IMR-90 (cell line): Measurements from ENCODE around the gene VPS52. TPM values are rescaled to one million over a fixed set of nuclear protein-coding genes. Genes with fewer than 3 reads are reported as not detected.

Experiments used
- ATAC-seq: fragments of 200-7000 bp; cut with Tn5 transposase; 2 replicates; pipeline ENCODE4 v1.9.1; 2020; ENCODE audit warnings: low read depth, mild to moderate bottlenecking, moderate library complexity
- BruUV-seq: library from RNA; stranded (reverse); fragments of 400-500 nt; replicated peaks from 2 replicates; lab custom pipeline; 2021; lab: Mats Ljungman, UMichigan
- CTCF ChIA-PET: fragments of 300-600 bp; formaldehyde crosslinking; extraction: SDS; loops from one replicate; lab custom pipeline; 2021; ENCODE audit warnings: antibody characterized with exemption; lab: Yijun Ruan, JAX
- POLR2A ChIA-PET: fragments of 300-600 bp; sonication (Branson Sonifier 250); formaldehyde crosslinking; loops from one replicate; lab custom pipeline; 2022; ENCODE audit warnings: antibody characterized with exemption; ENCODE audit not compliant: unreplicated experiment; lab: Charles Lee
- DNase-seq: peaks from one replicate; pipeline ENCODE4 v3.0.0; 2013
- H2AFZ ChIP-seq: replicated peaks from 2 replicates; pipeline ENCODE3; 2013; ENCODE audit warnings: low read length, mild to moderate bottlenecking; ENCODE audit not compliant: poor library complexity
- H2AK5ac ChIP-seq: 2 replicates; pipeline ENCODE4 v1.6.1; 2013; ENCODE audit warnings: low read depth, low read length, inconsistent platforms
- H2AK9ac ChIP-seq: replicated peaks from 2 replicates; pipeline ENCODE3; 2013; ENCODE audit warnings: mild to moderate bottlenecking, low read depth, low read length, moderate library complexity; ENCODE audit not compliant: poor library complexity
- H2BK120ac ChIP-seq: 2 replicates; pipeline ENCODE4 v1.6.1; 2013; ENCODE audit warnings: low read depth, low read length, inconsistent platforms
- H2BK15ac ChIP-seq: 3 replicates; pipeline ENCODE4 v1.6.1; 2013; ENCODE audit warnings: low read depth, low read length, inconsistent platforms
- H2BK20ac ChIP-seq: 2 replicates; pipeline ENCODE4 v1.6.1; 2013; ENCODE audit warnings: low read depth, mild to moderate bottlenecking, inconsistent platforms, low read length, moderate library complexity
- H2BK5ac ChIP-seq: 2 replicates; pipeline ENCODE4 v1.6.1; 2013; ENCODE audit warnings: mild to moderate bottlenecking, low read depth, low read length, inconsistent platforms; ENCODE audit not compliant: poor library complexity, severe bottlenecking
- H3K14ac ChIP-seq: replicated peaks from 2 replicates; pipeline ENCODE4 v1.6.1; 2013; ENCODE audit warnings: low read depth, low read length, inconsistent platforms
- H3K18ac ChIP-seq: 2 replicates; pipeline ENCODE4 v1.6.1; 2013; ENCODE audit warnings: low read depth, low read length, control low read depth
- H3K23ac ChIP-seq: 2 replicates; pipeline ENCODE4 v1.6.1; 2013; ENCODE audit warnings: low read depth, low read length, inconsistent platforms
- H3K27ac ChIP-seq: 2 replicates; pipeline ENCODE4 v1.5.1; 2013; ENCODE audit warnings: mild to moderate bottlenecking, control low read depth, low read length; ENCODE audit not compliant: insufficient read depth
- H3K27me3 ChIP-seq: 2 replicates; pipeline ENCODE4 v1.6.1; 2013; ENCODE audit warnings: low read length; ENCODE audit not compliant: control insufficient read depth, insufficient read depth
- H3K36me3 ChIP-seq: 2 replicates; pipeline ENCODE4 v1.6.1; 2013; ENCODE audit warnings: low read length, mixed read lengths; ENCODE audit not compliant: control insufficient read depth, insufficient read depth
- H3K4ac ChIP-seq: 2 replicates; pipeline ENCODE4 v1.6.1; 2013; ENCODE audit warnings: low read depth, low read length, inconsistent platforms
- H3K4me1 ChIP-seq: 2 replicates; pipeline ENCODE4 v1.6.1; 2013; ENCODE audit warnings: low read length, mixed read lengths; ENCODE audit not compliant: control insufficient read depth, insufficient read depth
- H3K4me2 ChIP-seq: 2 replicates; pipeline ENCODE4 v1.6.1; 2013; ENCODE audit warnings: low read depth, mild to moderate bottlenecking, control low read depth, low read length, moderate library complexity
- H3K4me3 ChIP-seq: 2 replicates; pipeline ENCODE4 v1.5.1; 2013; ENCODE audit warnings: low read depth, mild to moderate bottlenecking, control low read depth, low read length, moderate library complexity; ENCODE audit not compliant: insufficient read depth
- H3K56ac ChIP-seq: 2 replicates; pipeline ENCODE4 v1.6.1; 2013; ENCODE audit warnings: low read length, inconsistent platforms; ENCODE audit not compliant: insufficient read depth; ENCODE audit errors: extremely low read depth
- H3K79me1 ChIP-seq, 2 experiments: 2 replicates each; pipeline ENCODE4 v1.6.1; 2013; ENCODE audit warnings: low read length in 2 of 2, inconsistent platforms in 1 of 2, low read depth in 1 of 2
- H3K9ac ChIP-seq: 2 replicates; pipeline ENCODE4 v1.6.1; 2013; ENCODE audit warnings: low read depth, low read length, control low read depth
- H3K9me1 ChIP-seq: 2 replicates; pipeline ENCODE4 v1.6.1; 2013; ENCODE audit warnings: low read length, inconsistent platforms; ENCODE audit not compliant: insufficient read depth
- H3K9me3 ChIP-seq: 2 replicates; pipeline ENCODE4 v1.6.1; 2013; ENCODE audit warnings: low read length; ENCODE audit not compliant: control insufficient read depth, insufficient read depth
- H4K20me1 ChIP-seq: 2 replicates; pipeline ENCODE4 v1.6.1; 2013; ENCODE audit warnings: low read length, inconsistent platforms; ENCODE audit not compliant: insufficient read depth
- H4K5ac ChIP-seq: 2 replicates; pipeline ENCODE4 v1.6.1; 2013; ENCODE audit warnings: mild to moderate bottlenecking, low read depth, low read length, control low read depth
- H4K8ac ChIP-seq, 2 experiments: 2 replicates each; pipeline ENCODE4 v1.6.1; 2013; ENCODE audit warnings: low read depth in 2 of 2, low read length in 2 of 2, control low read depth in 1 of 2, inconsistent platforms in 1 of 2
- H4K91ac ChIP-seq: 2 replicates; pipeline ENCODE4 v1.6.1; 2013; ENCODE audit warnings: low read depth, low read length, inconsistent platforms; ENCODE audit not compliant: insufficient read depth
- WGBS, 2 experiments: methylation state at CpG; one replicate each; pipeline versions ENCODE4 v1.1.5 to v1.1.7; 2013; ENCODE audit warnings: missing lambda C conversion rate in 2 of 2; ENCODE audit not compliant: insufficient read length in 1 of 2; ENCODE audit errors: extremely low coverage in 2 of 2; 5-methylcytosine and 5-hydroxymethylcytosine counted together
- dilution Hi-C: fragments of 300-500 bp; cut with HindIII; formaldehyde crosslinking; loops from one replicate; pipeline ENCODE4 v1.14.3; 2018; ENCODE audit warnings: low sequenced_read_pairs; ENCODE audit not compliant: unreplicated experiment
- in situ Hi-C: fragments of 300-500 bp; cut with MboI; formaldehyde crosslinking; loops from 3 replicates; pipeline ENCODE4 v1.14.3; 2019; ENCODE audit warnings: low sequenced_read_pairs, inconsistent platforms, mixed read lengths
- intact Hi-C: fragments of 100-400 bp; cut with micrococcal nuclease; formaldehyde crosslinking; loops from 2 replicates; pipeline ENCODE4 v1.10.0; 2022
- polyA plus RNA-seq, 3 experiments: library from polyadenylated mRNA; depleted of rRNA; stranded (reverse); fragments of >200 nt; gene quantifications; 2 replicates each; pipeline ENCODE4 v1.2.3, GENCODE V29; 2012; ENCODE audit warnings: low replicate concordance in 1 of 3
- total RNA-seq: library from RNA; depleted of rRNA; stranded (reverse); fragments of >200 nt; gene quantifications from 2 replicates; pipeline ENCODE4 v1.2.3, GENCODE V29; 2012
- TF ChIP-seq, protein P1 (sequence below): fragments of 150-350 bp; IDR thresholded peaks from 2 replicates; pipeline ENCODE4 v1.6.1; 2017; ENCODE audit warnings: mild to moderate bottlenecking, antibody characterized with exemption, low read length, low read depth

VPS52 gene
- total and polyA plus RNA-seq, 2 of the 4 experiments (the other 2 are of a cell fraction) = 29.8 to 54.6 TPM

DNA sequence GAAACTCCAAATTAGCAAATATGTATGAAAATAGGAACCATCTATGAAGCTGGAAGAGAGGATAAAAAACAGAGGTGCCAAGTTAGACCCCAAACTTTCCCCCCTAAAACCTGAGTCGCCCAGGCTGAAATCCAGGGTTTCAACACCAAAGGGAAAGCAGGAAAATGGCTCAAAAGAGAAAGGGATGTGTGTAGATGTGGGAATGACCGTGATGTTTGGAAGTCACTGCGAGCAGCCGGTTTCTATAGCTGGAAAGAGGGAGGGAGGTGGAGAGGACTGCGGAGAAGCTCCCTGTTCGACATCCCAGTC is 58.9 kb downstream of the VPS52 start:
- Histone ChIP-seq H3K4me3 (peak overlapping the region; percentile 59), H2BK20ac (no peak overlapping the region), H3K56ac (no peak overlapping the region), H3K23ac (peak overlapping the region; percentile 70), H3K9me3 (no peaks in the 10 kb centered on the region), H3K4me2 (peak overlapping the region; percentile 94), H3K27me3 (peaks cover 14% of the 10 kb centered on the region), H2AFZ (peak overlapping the region; percentile 92), H2BK5ac (no peak overlapping the region), H3K9ac (peak overlapping the region; percentile 72), H3K36me3 (peaks cover 20% of the 10 kb centered on the region), H2BK120ac (no peak overlapping the region), H3K9me1 (no peaks in the 10 kb centered on the region), H2AK5ac (0 out of 2 replicates have a peak overlapping the region, but pooled peaks have one; percentile 17), H4K20me1 (no peaks in the 10 kb centered on the region), H3K18ac (no peak overlapping the region), H4K8ac (peak overlapping the region in 1 of 2 experiments; percentile 70; a peak in 3 of 4 replicates), H3K14ac (peak overlapping the region; percentile 78), H3K79me1 (peaks cover 7 to 22% of the 10 kb centered on the region in 2 experiments), H2AK9ac (peak overlapping the region; percentile 89), H3K4me1 (peaks cover 2% of the 10 kb centered on the region; the same call in 1 of the 2 replicates), H4K5ac (no peak overlapping the region), H3K4ac (peak overlapping the region; percentile 59), H4K91ac (no peak overlapping the region; the same call in 1 of the 2 replicates), H2BK15ac (no peak overlapping the region), H3K27ac (no peak overlapping the region; the same call in 1 of the 2 replicates)
- DNase-seq (no peak), ATAC-seq (no peak)
- 0% methylated on average over 2 of the region's 6 CpGs; no CpG with 5 or more reads in 1 of the 2 experiments for WGBS, 2 experiments
- TF ChIP-seq, protein P1, sequence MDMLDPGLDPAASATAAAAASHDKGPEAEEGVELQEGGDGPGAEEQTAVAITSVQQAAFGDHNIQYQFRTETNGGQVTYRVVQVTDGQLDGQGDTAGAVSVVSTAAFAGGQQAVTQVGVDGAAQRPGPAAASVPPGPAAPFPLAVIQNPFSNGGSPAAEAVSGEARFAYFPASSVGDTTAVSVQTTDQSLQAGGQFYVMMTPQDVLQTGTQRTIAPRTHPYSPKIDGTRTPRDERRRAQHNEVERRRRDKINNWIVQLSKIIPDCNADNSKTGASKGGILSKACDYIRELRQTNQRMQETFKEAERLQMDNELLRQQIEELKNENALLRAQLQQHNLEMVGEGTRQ = no peak
- no TSS peak for BruUV-seq
- POLR2A ChIA-PET = interaction anchor here (0.6 kb wide), 1 partner anchor 105 kb away, joined by 7 read pairs; no protein-coding TSS in a partner anchor
- dilution Hi-C loops = no loop called here
- intact Hi-C loops = no loop called here
- in situ Hi-C loops = no loop called here
- CTCF ChIA-PET = interaction anchor here (0.6 kb wide), 1 partner anchor 183 kb away, joined by 3 read pairs; no protein-coding TSS in a partner anchor
